Effector memory CD4-positive, alpha-beta T cell (primary cell): ENCODE data around the gene F13A1.

Experiments used
- DNase-seq, 3 donors: peaks; one replicate each; pipeline ENCODE4 v3.0.0-alpha.2; 2020
- H3K27ac ChIP-seq: 2 replicates; pipeline ENCODE4 v1.7.0; 2013; ENCODE audit warnings: mild to moderate bottlenecking, low read length, moderate library complexity; ENCODE audit not compliant: insufficient read depth, poor library complexity, severe bottlenecking
- H3K27me3 ChIP-seq: replicated peaks from 2 replicates; pipeline ENCODE4 v1.7.0; 2013; ENCODE audit warnings: mild to moderate bottlenecking, low read length; ENCODE audit not compliant: insufficient read depth, control insufficient read depth, poor library complexity, severe bottlenecking
- H3K36me3 ChIP-seq: 2 replicates; pipeline ENCODE4 v1.7.0; 2013; ENCODE audit warnings: mild to moderate bottlenecking, low read length, moderate library complexity; ENCODE audit not compliant: control insufficient read depth, insufficient read depth
- H3K4me1 ChIP-seq: 2 replicates; pipeline ENCODE4 v1.7.0; 2013; ENCODE audit warnings: low read length, mild to moderate bottlenecking; ENCODE audit not compliant: control insufficient read depth, insufficient read depth, poor library complexity, severe bottlenecking
- H3K4me3 ChIP-seq: 2 replicates; pipeline ENCODE4 v1.7.0; 2013; ENCODE audit warnings: low read length, low read depth, mild to moderate bottlenecking; ENCODE audit not compliant: insufficient read depth, poor library complexity, severe bottlenecking
- H3K9me3 ChIP-seq: 2 replicates; pipeline ENCODE4 v1.7.0; 2013; ENCODE audit warnings: mild to moderate bottlenecking, low read length, moderate library complexity; ENCODE audit not compliant: control insufficient read depth

F13A1 gene

DNA sequence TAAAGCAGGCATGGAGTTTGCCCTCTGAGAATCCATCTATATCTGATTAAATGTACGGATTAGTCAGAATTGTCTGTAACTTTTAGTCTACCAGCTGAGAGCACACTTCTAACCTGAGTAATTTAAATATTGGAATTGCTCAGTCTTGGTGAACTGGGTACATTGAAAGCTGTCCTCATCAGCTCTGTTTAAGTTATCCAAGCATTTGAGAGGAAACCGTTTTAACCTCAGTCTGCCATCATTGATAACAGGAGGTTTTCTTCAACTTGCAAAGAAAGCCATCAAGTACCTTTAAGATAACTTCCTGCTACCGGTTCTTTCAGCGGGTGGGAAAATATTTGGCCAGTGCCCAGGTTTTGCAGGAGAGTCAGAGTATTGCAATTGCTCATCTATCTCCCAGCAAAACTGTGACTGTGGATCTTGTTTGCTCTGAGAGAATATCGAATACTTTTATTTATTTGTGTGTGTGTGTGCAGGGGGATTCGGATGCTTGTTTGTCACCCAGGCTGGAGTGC, 31.1 kb upstream of the F13A1 start:
- H3K9me3 ChIP-seq, result no peaks in the 10 kb centered on the region
- no peak overlapping the region for H3K4me3 ChIP-seq
- no peak for DNase-seq
- no peak overlapping the region for H3K27ac ChIP-seq
- H3K27me3 ChIP-seq, result no peaks in the 10 kb centered on the region
- no peaks in the 10 kb centered on the region for H3K36me3 ChIP-seq
- H3K4me1 ChIP-seq, result no peaks in the 10 kb centered on the region

GRCh38 chr6:6350696-6351095, 30.2 kb upstream of the F13A1 start:
- H3K27me3 ChIP-seq, result no peaks in the 10 kb centered on the region
- no peak overlapping the region for H3K27ac ChIP-seq
- no peak for DNase-seq
- H3K9me3 ChIP-seq, result no peaks in the 10 kb centered on the region
- H3K4me1 ChIP-seq, result no peaks in the 10 kb centered on the region
- no peak overlapping the region for H3K4me3 ChIP-seq
- H3K36me3 ChIP-seq, result no peaks in the 10 kb centered on the region

DNA sequence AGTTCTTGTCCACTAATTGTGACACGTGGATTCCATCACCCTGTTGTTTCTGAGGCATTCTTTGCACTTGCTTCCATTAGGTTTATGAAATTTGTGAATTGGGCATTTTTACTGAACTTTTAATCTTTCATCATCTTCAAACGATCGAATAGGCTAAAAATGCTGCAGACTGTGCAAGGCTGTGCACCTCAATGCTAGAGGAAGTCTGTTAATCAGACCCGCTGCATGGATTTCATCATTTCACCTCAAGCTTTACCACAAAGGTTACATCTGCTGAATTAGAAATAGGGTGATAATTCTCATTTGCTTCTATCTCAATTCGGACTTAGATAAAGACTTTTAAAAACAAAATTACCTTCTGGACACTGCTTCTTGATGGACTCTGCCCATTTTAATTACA, 27.8 kb upstream of the F13A1 start:
- no peak overlapping the region for H3K27ac ChIP-seq
- no peaks in the 10 kb centered on the region for H3K9me3 ChIP-seq
- no peaks in the 10 kb centered on the region for H3K36me3 ChIP-seq
- no peak overlapping the region for H3K4me3 ChIP-seq
- no peaks in the 10 kb centered on the region for H3K4me1 ChIP-seq
- DNase-seq, result no peak
- H3K27me3 ChIP-seq, result no peaks in the 10 kb centered on the region

- H3K27me3 ChIP-seq, result no peaks in the 10 kb centered on the region
- no peaks in the 10 kb centered on the region for H3K4me1 ChIP-seq
- no peaks in the 10 kb centered on the region for H3K36me3 ChIP-seq
- H3K27ac ChIP-seq, result no peak overlapping the region
- H3K9me3 ChIP-seq, result no peaks in the 10 kb centered on the region
- H3K4me3 ChIP-seq, result no peak overlapping the region
- DNase-seq, result no peak
These were observed 26.1 kb upstream of the F13A1 start for GRCh38 chr6:6346427-6347023.

- Histone ChIP-seq H3K9me3 (no peaks in the 10 kb centered on the region), H3K4me1 (no peaks in the 10 kb centered on the region), H3K36me3 (no peaks in the 10 kb centered on the region), H3K4me3 (no peak overlapping the region), H3K27me3 (no peaks in the 10 kb centered on the region), H3K27ac (no peak overlapping the region)
- no peak for DNase-seq
These were observed 13.0 kb upstream of the F13A1 start for GRCh38 chr6:6333501-6333900.

GRCh38 chr6:6332811-6333244, 12.4 kb upstream of the F13A1 start:
- no peak overlapping the region for H3K27ac ChIP-seq
- no peaks in the 10 kb centered on the region for H3K36me3 ChIP-seq
- H3K27me3 ChIP-seq, result no peaks in the 10 kb centered on the region
- H3K4me1 ChIP-seq, result no peaks in the 10 kb centered on the region
- DNase-seq, result no peak
- no peak overlapping the region for H3K4me3 ChIP-seq
- H3K9me3 ChIP-seq, result no peaks in the 10 kb centered on the region

GRCh38 chr6:6331946-6332601, 11.6 kb upstream of the F13A1 start:
- H3K4me1 ChIP-seq, result no peaks in the 10 kb centered on the region
- no peak overlapping the region for H3K4me3 ChIP-seq
- no peak for DNase-seq
- H3K36me3 ChIP-seq, result no peaks in the 10 kb centered on the region
- no peaks in the 10 kb centered on the region for H3K9me3 ChIP-seq
- no peak overlapping the region for H3K27ac ChIP-seq
- H3K27me3 ChIP-seq, result no peaks in the 10 kb centered on the region

DNA sequence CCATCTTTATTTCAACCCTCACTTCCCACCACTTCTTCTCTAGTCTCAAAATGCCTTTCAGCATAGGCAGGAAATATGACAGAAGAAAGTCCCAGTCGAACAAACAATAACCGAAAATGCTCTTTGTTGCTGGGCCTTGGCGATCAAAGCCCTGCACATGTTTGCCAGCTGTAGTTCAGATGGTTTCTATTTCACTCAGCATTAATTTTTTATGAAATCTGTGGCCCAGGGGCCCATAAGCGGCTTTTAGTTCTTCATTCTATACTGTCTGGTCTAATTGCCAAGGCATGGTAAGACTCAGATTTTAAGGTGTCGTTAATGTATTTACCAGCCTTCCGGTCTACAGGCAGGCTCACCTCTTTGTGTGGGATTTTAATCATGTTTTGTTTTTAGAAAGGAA, 10.9 kb upstream of the F13A1 start:
- DNase-seq, result no peak
- Histone ChIP-seq H3K4me3 (no peak overlapping the region), H3K27me3 (peaks cover 3% of the 10 kb centered on the region), H3K4me1 (no peaks in the 10 kb centered on the region), H3K9me3 (no peaks in the 10 kb centered on the region), H3K27ac (no peak overlapping the region), H3K36me3 (no peaks in the 10 kb centered on the region)

- Histone ChIP-seq H3K27ac (no peak overlapping the region), H3K9me3 (no peaks in the 10 kb centered on the region), H3K4me1 (no peaks in the 10 kb centered on the region), H3K27me3 (peaks cover 4% of the 10 kb centered on the region), H3K4me3 (no peak overlapping the region), H3K36me3 (no peaks in the 10 kb centered on the region)
- no peak for DNase-seq
These were observed 9.9 kb upstream of the F13A1 start for GRCh38 chr6:6330407-6330806.

DNA sequence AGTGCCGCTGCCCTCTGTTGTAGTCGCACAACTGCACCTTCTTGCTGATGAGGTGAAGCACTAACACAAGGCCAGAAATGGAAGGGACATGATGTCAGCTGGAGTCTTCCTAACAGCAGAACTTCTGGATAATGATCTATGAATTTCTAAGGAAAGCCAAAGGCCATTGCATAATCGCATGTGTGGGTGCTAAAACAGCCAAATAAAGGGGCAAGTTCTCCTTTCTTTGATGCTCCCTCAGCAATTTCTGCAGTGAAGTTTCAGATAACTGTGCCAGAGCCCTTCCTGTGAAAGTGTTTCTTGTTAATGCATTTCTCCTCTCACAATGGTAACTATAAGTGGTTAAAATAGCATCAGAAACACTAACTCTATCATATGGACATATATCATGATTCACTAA, 8.0 kb upstream of the F13A1 start:
- Histone ChIP-seq H3K4me1 (no peaks in the 10 kb centered on the region), H3K4me3 (no peak overlapping the region), H3K9me3 (no peaks in the 10 kb centered on the region), H3K27me3 (peaks cover 4% of the 10 kb centered on the region), H3K36me3 (no peaks in the 10 kb centered on the region), H3K27ac (no peak overlapping the region)
- no peak for DNase-seq
